BLaER1 treated with 17β-estradiol and CSF1 and Interleukin-3, amounts not matched to agents 10 nM and 100 nM (cell line): ENCODE measurements around the gene CERCAM.
"Not testable (repeated sequence)": the region's sequence is repeated elsewhere in the genome, so short reads cannot be mapped to it uniquely, and the experiment has no call there.

Experiments
- H3K27ac ChIP-seq, 11 experiments: shearing (Covaris generic); formaldehyde crosslinking; 2 replicates each; pipeline ENCODE4 v1.8.1; 2022
- H3K27me3 ChIP-seq, 11 experiments: shearing (Covaris generic); formaldehyde crosslinking; 2 replicates each; pipeline ENCODE4 v1.8.1; 2022
- H3K36me3 ChIP-seq, 11 experiments: shearing (Covaris generic); formaldehyde crosslinking; 2 replicates each; pipeline ENCODE4 v1.8.1; 2022
- H3K4me1 ChIP-seq, 10 experiments: shearing (Covaris generic); formaldehyde crosslinking; 2 replicates each; pipeline ENCODE4 v1.8.1; 2022
- H3K4me2 ChIP-seq, 11 experiments: shearing (Covaris generic); formaldehyde crosslinking; 2 replicates each; pipeline ENCODE4 v1.8.1; 2022
- H3K4me3 ChIP-seq, 10 experiments: shearing (Covaris generic); formaldehyde crosslinking; 2 replicates each; pipeline ENCODE4 v1.8.1; 2022
- H3K9ac ChIP-seq, 11 experiments: shearing (Covaris generic); formaldehyde crosslinking; 2 replicates each; pipeline ENCODE4 v1.8.1; 2022
- H3K9me3 ChIP-seq, 11 experiments: shearing (Covaris generic); formaldehyde crosslinking; replicated peaks in 1 of 11; 2 replicates each; pipeline ENCODE4 v1.8.1; 2022
- H4K20me1 ChIP-seq, 11 experiments: shearing (Covaris generic); formaldehyde crosslinking; 2 replicates each; pipeline ENCODE4 v1.8.1; 2022
- Cebpa-rat ChIP-seq, 11 experiments: shearing (Covaris generic); IDR thresholded peaks; 2 replicates each; pipeline ENCODE4 v1.8.1; 2022

The CERCAM gene

GRCh38 chr9:128434340-128434739 lies 13.7 kb downstream of the CERCAM start:
- Histone ChIP-seq H3K27ac (no peak overlapping the region), H4K20me1 (peaks cover 0 to 7% (median 0%) of the 10 kb centered on the region in 11 experiments; a peak in 1 of 22 replicates), H3K27me3 (no peaks in the 10 kb centered on the region), H3K9me3 (no peaks in the 10 kb centered on the region), H3K4me3 (no peak overlapping the region), H3K36me3 (peaks cover 4 to 54% (median 27%) of the 10 kb centered on the region in 11 experiments; a peak in 18 of 22 replicates), H3K4me1 (peaks cover 11 to 21% (median 14%) of the 10 kb centered on the region in 10 experiments), H3K9ac (no peak overlapping the region), H3K4me2 (no peak overlapping the region)
- no peak for TF ChIP-seq Cebpa-rat (IDR thresholded peaks at IDR 0.05)

GRCh38 chr9:128435611-128436010 lies 15.0 kb downstream of the CERCAM start:
- Histone ChIP-seq H3K9ac (no peak overlapping the region), H3K27ac (no peak overlapping the region), H3K4me2 (no peak overlapping the region), H3K4me1 (peaks cover 11 to 24% (median 17%) of the 10 kb centered on the region in 10 experiments), H3K4me3 (no peak overlapping the region), H3K36me3 (peaks cover 4 to 42% (median 17%) of the 10 kb centered on the region in 11 experiments; a peak in 17 of 22 replicates), H4K20me1 (peaks cover 0 to 7% (median 0%) of the 10 kb centered on the region in 11 experiments; a peak in 1 of 22 replicates), H3K9me3 (no peaks in the 10 kb centered on the region), H3K27me3 (no peaks in the 10 kb centered on the region)
- TF ChIP-seq Cebpa-rat (IDR thresholded peaks at IDR 0.05): no peak

- H3K27me3 ChIP-seq: no peaks in the 10 kb centered on the region
- H3K4me3 ChIP-seq: peak overlapping the region in 1 of 10 experiments; percentile 15; a peak in 1 of 20 replicates
- H3K9ac ChIP-seq: peak overlapping the region in 9 of 11 experiments; percentile 31 to 70 (median 50); a peak in 15 of 22 replicates
- peak overlapping the region in 9 of 11 experiments; percentile 41 to 79 (median 67); a peak in 18 of 22 replicates for H3K27ac ChIP-seq
- H3K4me1 ChIP-seq: peaks cover 11 to 28% (median 17%) of the 10 kb centered on the region in 10 experiments
- H4K20me1 ChIP-seq: peaks cover 0 to 7% (median 0%) of the 10 kb centered on the region in 11 experiments; a peak in 1 of 22 replicates
- no peaks in the 10 kb centered on the region for H3K9me3 ChIP-seq
- H3K4me2 ChIP-seq: peak overlapping the region; percentile 58 to 96 (median 84)
- peaks cover 0 to 27% (median 5%) of the 10 kb centered on the region in 11 experiments; a peak in 11 of 22 replicates for H3K36me3 ChIP-seq
- no peak for TF ChIP-seq Cebpa-rat (IDR thresholded peaks at IDR 0.05)
Observed at GRCh38 chr9:128438343-128439109, 17.9 kb downstream of the CERCAM start.

GRCh38 chr9:128439273-128439672 lies 18.6 kb downstream of the CERCAM start:
- peaks cover 0 to 19% (median 5%) of the 10 kb centered on the region in 11 experiments; a peak in 11 of 22 replicates for H3K36me3 ChIP-seq
- H4K20me1 ChIP-seq: peaks cover 0 to 3% (median 0%) of the 10 kb centered on the region in 11 experiments; a peak in 1 of 22 replicates
- H3K27me3 ChIP-seq: no peaks in the 10 kb centered on the region
- H3K4me2 ChIP-seq: peak overlapping the region; percentile 58 to 96 (median 84)
- H3K4me3 ChIP-seq: peak overlapping the region in 1 of 10 experiments; percentile 15; a peak in 1 of 20 replicates
- TF ChIP-seq Cebpa-rat (IDR thresholded peaks at IDR 0.05): no peak
- peaks cover 11 to 28% (median 17%) of the 10 kb centered on the region in 10 experiments for H3K4me1 ChIP-seq
- no peaks in the 10 kb centered on the region for H3K9me3 ChIP-seq
- H3K9ac ChIP-seq: peak overlapping the region in 9 of 11 experiments; percentile 31 to 70 (median 50); a peak in 15 of 22 replicates
- H3K27ac ChIP-seq: peak overlapping the region in 9 of 11 experiments; percentile 41 to 79 (median 67); a peak in 18 of 22 replicates

- Histone ChIP-seq H3K9ac (peak overlapping the region in 1 of 11 experiments; percentile 9; a peak in 2 of 22 replicates), H3K4me2 (no peak overlapping the region), H4K20me1 (no peaks in the 10 kb centered on the region), H3K27ac (no peak overlapping the region), H3K27me3 (no peaks in the 10 kb centered on the region), H3K4me1 (peaks cover 11 to 28% (median 17%) of the 10 kb centered on the region in 10 experiments), H3K4me3 (no peak overlapping the region), H3K9me3 (no peaks in the 10 kb centered on the region), H3K36me3 (no peaks in the 10 kb centered on the region)
- TF ChIP-seq Cebpa-rat (IDR thresholded peaks at IDR 0.05): no peak
Observed at GRCh38 chr9:128442150-128442549, 21.5 kb downstream of the CERCAM start.

- not testable (repeated sequence) for H3K27me3 ChIP-seq, H4K20me1 ChIP-seq, H3K9me3 ChIP-seq, H3K27ac ChIP-seq, H3K4me1 ChIP-seq, H3K4me2 ChIP-seq, H3K4me3 ChIP-seq, H3K36me3 ChIP-seq, H3K9ac ChIP-seq
Observed at GRCh38 chr9:128446505-128446904, 25.8 kb downstream of the CERCAM start.

- no peaks in the 10 kb centered on the region for H3K27me3 ChIP-seq
- no peak overlapping the region for H3K4me2 ChIP-seq
- no peaks in the 10 kb centered on the region for H4K20me1 ChIP-seq
- no peak overlapping the region for H3K27ac ChIP-seq
- no peak overlapping the region for H3K4me3 ChIP-seq
- no peak overlapping the region for H3K9ac ChIP-seq
- no peak for TF ChIP-seq Cebpa-rat (IDR thresholded peaks at IDR 0.05)
- H3K36me3 ChIP-seq: no peaks in the 10 kb centered on the region
- H3K9me3 ChIP-seq: no peaks in the 10 kb centered on the region
- H3K4me1 ChIP-seq: peaks cover 0 to 7% (median 4%) of the 10 kb centered on the region in 10 experiments; a peak in 14 of 20 replicates
Observed at GRCh38 chr9:128448746-128449145, 28.1 kb downstream of the CERCAM start.

GRCh38 chr9:128454991-128455390 lies 34.3 kb downstream of the CERCAM start:
- Histone ChIP-seq H3K9me3 (no peaks in the 10 kb centered on the region), H3K36me3 (peaks cover 6 to 18% (median 11%) of the 10 kb centered on the region in 11 experiments), H3K4me3 (no peak overlapping the region), H3K4me2 (peak overlapping the region in 3 of 11 experiments; percentile 99; a peak in 4 of 22 replicates), H4K20me1 (peaks cover 0 to 34% (median 23%) of the 10 kb centered on the region in 11 experiments; a peak in 16 of 22 replicates), H3K27me3 (no peaks in the 10 kb centered on the region), H3K4me1 (peaks cover 6 to 52% (median 39%) of the 10 kb centered on the region in 10 experiments; a peak in 19 of 20 replicates), H3K27ac (peak overlapping the region in 1 of 11 experiments; percentile 99; a peak in 1 of 22 replicates), H3K9ac (no peak overlapping the region)
- no peak for TF ChIP-seq Cebpa-rat (IDR thresholded peaks at IDR 0.05)
